Activated T-helper 17 cell treated with anti-CD3 and anti-CD28 coated beads, Interleukin-2, amount 50 U/mL, for 72 hours (primary cell): ENCODE measurements around the gene OR52A5. TPM values are rescaled to one million over a fixed set of nuclear protein-coding genes. Genes with fewer than 3 reads are reported as not detected.

Experiments
- ATAC-seq: fragments of 150-1000 bp; cut with Tn5 transposase; replicated peaks from 2 replicates; pipeline ENCODE4 v1.10.0; 2021; ENCODE audit warnings: mild to moderate bottlenecking, moderate library complexity
- H3K27ac Mint-ChIP-seq: one replicate; pipeline ENCODE4 v1.8.0; 2022; ENCODE audit warnings: mixed read lengths
- H3K27me3 Mint-ChIP-seq: one replicate; pipeline ENCODE4 v1.8.0; 2022; ENCODE audit warnings: mixed read lengths
- H3K36me3 Mint-ChIP-seq: one replicate; pipeline ENCODE4 v1.8.0; 2022; ENCODE audit warnings: low read depth, mild to moderate bottlenecking, mixed read lengths
- H3K4me1 Mint-ChIP-seq: one replicate; pipeline ENCODE4 v1.8.0; 2022; ENCODE audit warnings: mixed read lengths
- H3K4me3 Mint-ChIP-seq: one replicate; pipeline ENCODE4 v1.8.0; 2022; ENCODE audit warnings: mild to moderate bottlenecking, mixed read lengths
- H3K9me3 Mint-ChIP-seq: one replicate; pipeline ENCODE4 v1.8.0; 2022; ENCODE audit warnings: mixed read lengths
- total RNA-seq, 2 donors: library from RNA; stranded (reverse); gene quantifications; one replicate each; pipeline ENCODE4 v1.2.3, GENCODE V29; 2022

The OR52A5 gene
- total RNA-seq, 2 donors from 2014 or later: not detected

- H3K27me3 Mint-ChIP-seq: no peaks in the 10 kb centered on the region
- ATAC-seq: no peak
Measured at GRCh38 chr11:5083602-5084001, 54.6 kb downstream of the OR52A5 start.

GRCh38 chr11:5081405-5081804, 56.8 kb downstream of the OR52A5 start:
- H3K9me3 Mint-ChIP-seq: no peaks in the 10 kb centered on the region
- H3K4me1 Mint-ChIP-seq: no peaks in the 10 kb centered on the region
- H3K36me3 Mint-ChIP-seq: no peaks in the 10 kb centered on the region
- no peak overlapping the region for H3K27ac Mint-ChIP-seq
- no peak for ATAC-seq
- H3K4me3 Mint-ChIP-seq: no peak overlapping the region
- peaks cover 4% of the 10 kb centered on the region for H3K27me3 Mint-ChIP-seq

More at GRCh38 chr11:5083602-5084001, 54.6 kb downstream of the OR52A5 start:
- no peak overlapping the region for H3K4me3 Mint-ChIP-seq
- H3K4me1 Mint-ChIP-seq: no peaks in the 10 kb centered on the region
- no peak overlapping the region for H3K27ac Mint-ChIP-seq
- no peaks in the 10 kb centered on the region for H3K9me3 Mint-ChIP-seq
- H3K36me3 Mint-ChIP-seq: no peaks in the 10 kb centered on the region

Other genes starting within 250 kb of the OR52A5 start
- not detected for gene OR51A7, start 234.6 kb downstream of the OR52A5 start, total RNA-seq
- gene OR51G2, start 219.0 kb downstream of the OR52A5 start, total RNA-seq: not detected
- not detected for gene OR51G1, start 214.0 kb downstream of the OR52A5 start, total RNA-seq
- gene OR51A4, start 190.8 kb downstream of the OR52A5 start, total RNA-seq: not detected
- gene OR51A2, start 182.6 kb downstream of the OR52A5 start, total RNA-seq: not detected
- gene OR51L1, start 143.5 kb downstream of the OR52A5 start, total RNA-seq: not detected
- not detected for gene OR52J3, start 91.8 kb downstream of the OR52A5 start, total RNA-seq
- gene OR52E2, start 78.7 kb downstream of the OR52A5 start, total RNA-seq: not detected
- gene OR52E1, start 68.8 kb downstream of the OR52A5 start, total RNA-seq: not detected
- under 1 TPM in 1 of 2 donors, not detected in 1; 0.03 TPM for gene OR52A1, start 16.4 kb upstream of the OR52A5 start, total RNA-seq
- not detected for gene OR51V1, start 62.3 kb upstream of the OR52A5 start, total RNA-seq
- not detected for gene HBB, start 88.7 kb upstream of the OR52A5 start, total RNA-seq
- not detected for gene HBD, start 96.1 kb upstream of the OR52A5 start, total RNA-seq
- gene HBG1, start 111.5 kb upstream of the OR52A5 start, total RNA-seq: not detected
- gene HBG2, start 116.4 kb upstream of the OR52A5 start, total RNA-seq: not detected
- not detected for gene HBE1, start 131.6 kb upstream of the OR52A5 start, total RNA-seq
- gene OR51B4, start 163.6 kb upstream of the OR52A5 start, total RNA-seq: not detected
- gene OR51B2, start 185.9 kb upstream of the OR52A5 start, total RNA-seq: under 1 TPM in 1 of 2 donors, not detected in 1; 0.29 TPM
- gene OR51B5, start 205.2 kb upstream of the OR52A5 start, total RNA-seq: under 1 TPM in 1 of 2 donors, not detected in 1; 0.50 TPM
- not detected for gene OR51B6, start 213.2 kb upstream of the OR52A5 start, total RNA-seq
- gene OR51M1, start 245.5 kb upstream of the OR52A5 start, total RNA-seq: not detected